C4-2B (cell line): ENCODE measurements around the gene CAMK1D.

Experiments used
- CTCF ChIP-seq: fragments of 450-650 bp; conservative IDR thresholded peaks from 2 replicates; pipeline ENCODE4 v1.5.1; 2017; ENCODE audit warnings: mild to moderate bottlenecking
- ZFX ChIP-seq: fragments of 450-650 bp; IDR thresholded peaks from 2 replicates; pipeline ENCODE4 v1.6.1; 2017

GRCh38 chr10:12803776-12804175 lies 454.4 kb downstream of the CAMK1D start:
- no peak for TF ChIP-seq CTCF
- TF ChIP-seq ZFX, result no peak
